Glomerular visceral epithelial cell (primary cell): ENCODE measurements around the gene CACHD1.
A peak's percentile ranks its signal among the peaks of the same experiment; 100 is the strongest.
"Not testable (repeated sequence)": the region's sequence is repeated elsewhere in the genome, so short reads cannot be mapped to it uniquely, and the experiment has no call there.

Experiments used
- DNase-seq: peaks from one replicate; pipeline ENCODE4 v3.0.0-alpha.2; 2016; ENCODE audit errors: extremely low spot score

The CACHD1 gene

GRCh38 chr1:64588876-64589275, 118.9 kb downstream of the CACHD1 start:
- DNase-seq, result no peak

- no peak for DNase-seq
Observed at GRCh38 chr1:64590316-64590715, 120.4 kb downstream of the CACHD1 start.

GRCh38 chr1:64594446-64594845, 124.5 kb downstream of the CACHD1 start:
- DNase-seq, result no peak

GRCh38 chr1:64595871-64596515, 126.1 kb downstream of the CACHD1 start:
- DNase-seq, result no peak

GRCh38 chr1:64597113-64597512, 127.2 kb downstream of the CACHD1 start:
- DNase-seq, result no peak

GRCh38 chr1:64598100-64598571, 128.2 kb downstream of the CACHD1 start:
- peak; percentile 78 for DNase-seq

- DNase-seq, result no peak
Observed at GRCh38 chr1:64599242-64599641, 129.3 kb downstream of the CACHD1 start.

- DNase-seq, result peak; percentile 10
Observed at GRCh38 chr1:64601207-64601606, 131.3 kb downstream of the CACHD1 start.

- no peak for DNase-seq
Observed at GRCh38 chr1:64608005-64608650, 138.2 kb downstream of the CACHD1 start.

GRCh38 chr1:64608651-64609048, 138.7 kb downstream of the CACHD1 start:
- DNase-seq, result no peak

GRCh38 chr1:64610950-64611349, 141.0 kb downstream of the CACHD1 start:
- DNase-seq, result not testable (repeated sequence)

- no peak for DNase-seq
Observed at GRCh38 chr1:64616039-64616438, 146.1 kb downstream of the CACHD1 start.

- DNase-seq, result peak; percentile 98
Observed at GRCh38 chr1:64623750-64624191, 153.8 kb downstream of the CACHD1 start.

GRCh38 chr1:64624218-64624713, 154.3 kb downstream of the CACHD1 start:
- DNase-seq, result peak; percentile 93

GRCh38 chr1:64624808-64625207, 154.9 kb downstream of the CACHD1 start:
- no peak for DNase-seq

GRCh38 chr1:64630611-64631010, 160.7 kb downstream of the CACHD1 start:
- DNase-seq, result no peak

- no peak for DNase-seq
Observed at GRCh38 chr1:64631346-64632034, 161.6 kb downstream of the CACHD1 start.

GRCh38 chr1:64632936-64633335, 163.0 kb downstream of the CACHD1 start:
- no peak for DNase-seq

- DNase-seq, result no peak
Observed at GRCh38 chr1:64645735-64646134, 175.8 kb downstream of the CACHD1 start.

- no peak for DNase-seq
Observed at GRCh38 chr1:64650411-64650810, 180.5 kb downstream of the CACHD1 start.

GRCh38 chr1:64651841-64652240, 181.9 kb downstream of the CACHD1 start:
- no peak for DNase-seq

- no peak for DNase-seq
Observed at GRCh38 chr1:64653466-64653865, 183.5 kb downstream of the CACHD1 start.
